GM10266 (cell line): ENCODE results near the gene LRP1.

ENCODE experiments used
- DNase-seq: peaks from one replicate; pipeline ENCODE4 v3.0.0; 2012; ENCODE audit errors: extremely low spot score
- CTCF ChIP-seq: IDR thresholded peaks from 2 replicates; pipeline ENCODE4 v1.5.1; 2012; ENCODE audit warnings: mild to moderate bottlenecking, low read depth; ENCODE audit not compliant: control insufficient read depth, insufficient read depth; ENCODE audit errors: missing control alignments

Gene LRP1

DNA sequence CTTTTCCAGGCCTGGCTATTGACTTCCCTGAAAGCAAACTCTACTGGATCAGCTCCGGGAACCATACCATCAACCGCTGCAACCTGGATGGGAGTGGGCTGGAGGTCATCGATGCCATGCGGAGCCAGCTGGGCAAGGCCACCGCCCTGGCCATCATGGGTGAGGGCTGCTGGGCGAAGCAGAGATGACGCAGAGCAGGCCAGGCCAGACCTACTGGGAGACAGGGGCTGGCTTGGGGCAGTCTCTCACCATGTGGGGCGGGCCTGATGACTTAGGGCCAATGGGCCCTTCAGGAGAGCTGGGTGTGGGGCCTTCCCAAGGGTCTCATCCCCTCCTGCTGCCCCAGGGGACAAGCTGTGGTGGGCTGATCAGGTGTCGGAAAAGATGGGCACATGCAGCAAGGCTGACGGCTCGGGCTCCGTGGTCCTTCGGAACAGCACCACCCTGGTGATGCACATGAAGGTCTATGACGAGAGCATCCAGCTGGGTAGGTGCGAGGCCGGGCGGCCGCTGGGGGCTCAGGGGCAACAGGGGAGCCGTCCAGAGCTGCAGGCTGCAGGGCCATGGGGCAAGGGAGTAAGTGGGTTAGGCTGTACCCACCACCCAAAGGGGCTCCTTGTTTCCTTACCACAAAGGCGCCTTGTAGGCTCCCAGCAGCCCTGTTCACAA is 52.2 kb downstream of the LRP1 start:
- no peak for DNase-seq
- no peak for TF ChIP-seq CTCF

- no peak for DNase-seq
- no peak for TF ChIP-seq CTCF
These were observed 52.8 kb downstream of the LRP1 start for GRCh38 chr12:57181072-57181471.

GRCh38 chr12:57181561-57182155 is 53.4 kb downstream of the LRP1 start:
- TF ChIP-seq CTCF, result no peak
- DNase-seq, result no peak

GRCh38 chr12:57182918-57183575 is 54.8 kb downstream of the LRP1 start:
- TF ChIP-seq CTCF, result peak; percentile 94
- DNase-seq, result peak; percentile 95

DNA sequence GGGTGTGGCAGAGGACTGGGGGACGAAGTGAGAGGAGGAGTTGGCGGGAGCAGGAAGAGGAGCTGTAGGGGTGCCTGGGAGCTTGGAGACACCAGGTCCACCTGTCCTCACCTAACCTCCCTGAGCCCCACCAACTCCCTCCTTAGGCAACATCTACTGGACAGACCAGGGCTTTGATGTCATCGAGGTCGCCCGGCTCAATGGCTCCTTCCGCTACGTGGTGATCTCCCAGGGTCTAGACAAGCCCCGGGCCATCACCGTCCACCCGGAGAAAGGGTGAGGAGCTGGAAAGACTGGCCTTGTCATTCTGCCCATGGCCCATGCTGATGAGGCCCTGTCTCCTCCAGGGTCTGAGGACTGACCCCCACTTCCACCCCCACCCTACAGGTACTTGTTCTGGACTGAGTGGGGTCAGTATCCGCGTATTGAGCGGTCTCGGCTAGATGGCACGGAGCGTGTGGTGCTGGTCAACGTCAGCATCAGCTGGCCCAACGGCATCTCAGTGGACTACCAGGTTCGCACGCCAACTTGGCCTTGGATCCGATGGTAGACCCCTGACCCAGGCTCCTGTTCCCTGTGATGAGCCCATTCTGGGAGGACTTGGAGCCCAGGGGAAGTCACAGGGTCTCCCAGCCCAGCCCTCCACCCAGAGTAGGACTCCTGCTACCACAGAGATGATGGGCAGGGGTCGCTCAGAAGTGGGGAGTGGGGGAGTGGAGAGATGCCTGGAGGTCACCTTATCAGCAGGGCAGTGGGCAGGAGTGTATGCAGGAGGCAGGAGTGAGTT is 55.8 kb downstream of the LRP1 start:
- no peak for DNase-seq
- TF ChIP-seq CTCF, result no peak

GRCh38 chr12:57185403-57185802 is 57.1 kb downstream of the LRP1 start:
- TF ChIP-seq CTCF, result no peak
- DNase-seq, result no peak
